ENCODE data around the gene MINPP1.
"Not testable (repeated sequence)": the region's sequence is repeated elsewhere in the genome, so short reads cannot be mapped to it uniquely, and the experiment has no call there.

The MINPP1 gene

DNA sequence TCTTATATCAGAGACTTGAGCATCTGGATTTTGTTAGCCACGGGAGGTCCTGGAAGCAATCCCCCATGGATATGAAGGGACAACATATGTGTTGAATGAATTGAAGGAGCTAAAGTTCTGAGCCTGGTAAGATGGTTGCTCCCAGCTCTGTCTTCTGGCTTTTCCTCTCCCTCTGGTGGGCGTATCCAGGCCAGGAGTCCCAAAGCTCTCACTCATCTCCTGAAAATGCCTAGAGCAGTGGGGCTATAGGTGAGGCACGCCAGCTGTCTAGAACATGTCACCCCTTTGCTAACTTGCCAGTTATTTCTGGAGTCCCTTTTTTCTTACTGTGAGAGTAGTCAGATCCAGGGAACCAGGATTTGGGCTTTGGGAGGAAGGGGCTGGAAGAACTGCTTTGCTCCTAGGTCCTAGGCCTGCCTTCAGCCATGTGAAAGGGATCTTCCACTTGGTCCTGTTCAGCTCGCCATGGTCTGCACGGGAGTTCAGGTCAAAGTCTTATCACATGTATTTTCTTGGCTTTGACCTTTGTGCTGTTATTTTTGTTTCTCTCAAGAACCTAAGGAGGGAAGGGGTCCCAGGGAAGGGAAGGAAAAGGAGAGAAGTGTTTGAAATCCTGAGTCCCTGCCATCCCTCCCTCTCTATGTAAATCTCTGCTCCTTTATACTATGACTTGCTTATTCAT, 73.6 kb downstream of the MINPP1 start:
- no peak for DNase-seq

DNA sequence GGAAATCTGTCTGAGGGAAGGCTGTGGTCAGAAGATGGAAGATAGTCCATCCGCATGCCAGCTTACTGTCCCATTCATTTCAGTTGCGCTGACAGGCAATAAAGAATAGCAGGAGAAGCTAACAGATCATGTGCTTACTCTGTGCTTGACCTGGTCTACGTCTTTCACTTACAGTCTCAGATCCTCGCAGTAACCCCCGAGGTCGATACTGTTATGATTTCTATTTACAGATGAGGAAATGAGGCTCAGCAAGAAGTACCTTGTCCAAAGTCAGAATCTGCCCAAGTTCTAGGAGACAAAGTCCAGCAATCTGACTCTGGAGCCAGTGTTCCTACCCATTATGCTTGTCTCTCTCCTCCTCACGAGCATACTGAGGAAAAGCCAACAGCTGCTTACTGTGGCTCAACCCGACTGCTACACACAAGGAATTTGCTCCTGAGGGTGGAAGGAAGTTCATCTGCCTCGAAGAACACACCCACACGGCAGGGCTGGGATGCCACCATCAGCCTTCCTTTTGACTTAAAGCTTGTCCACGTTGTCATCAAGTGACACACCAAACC, 74.2 kb downstream of the MINPP1 start:
- DNase-seq, result no peak

DNA sequence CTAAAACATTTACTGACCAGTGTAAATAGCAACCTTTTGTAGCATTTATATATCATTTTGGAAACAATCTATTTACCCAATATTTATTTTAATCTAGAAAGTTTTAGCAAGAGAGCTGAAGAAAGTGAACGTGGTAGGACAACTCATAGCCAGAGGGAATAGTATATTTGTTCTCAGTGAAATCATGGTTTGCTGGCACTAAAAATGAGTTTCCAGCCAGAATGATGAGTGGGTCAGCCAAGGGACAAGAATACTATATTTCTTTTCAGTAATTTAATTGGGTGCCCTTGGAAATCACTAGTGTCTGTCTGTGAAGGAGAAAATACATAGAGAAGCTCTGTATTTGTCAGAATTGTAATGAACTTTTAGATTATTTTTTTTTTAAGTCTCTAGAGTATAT, 74.9 kb downstream of the MINPP1 start:
- no peak for DNase-seq

DNA sequence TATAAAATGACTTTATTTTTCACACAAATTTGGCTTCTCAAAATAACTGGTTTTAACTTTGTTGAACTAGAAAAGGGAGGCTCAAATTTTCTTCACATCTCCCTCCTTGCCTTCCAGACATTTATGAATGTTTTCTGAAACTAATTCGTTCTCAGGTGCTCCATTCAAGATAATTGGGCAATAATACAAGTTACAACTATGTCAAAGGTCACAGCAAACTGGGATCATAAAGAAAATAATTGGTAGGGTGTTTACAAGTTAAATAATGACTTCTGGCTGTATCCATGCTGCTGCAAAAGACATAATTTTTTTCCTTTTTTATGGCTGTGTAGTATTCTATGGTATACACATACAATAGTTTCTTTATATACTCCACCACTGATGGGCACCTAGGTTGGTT, 75.3 kb downstream of the MINPP1 start:
- no peak for DNase-seq

DNA sequence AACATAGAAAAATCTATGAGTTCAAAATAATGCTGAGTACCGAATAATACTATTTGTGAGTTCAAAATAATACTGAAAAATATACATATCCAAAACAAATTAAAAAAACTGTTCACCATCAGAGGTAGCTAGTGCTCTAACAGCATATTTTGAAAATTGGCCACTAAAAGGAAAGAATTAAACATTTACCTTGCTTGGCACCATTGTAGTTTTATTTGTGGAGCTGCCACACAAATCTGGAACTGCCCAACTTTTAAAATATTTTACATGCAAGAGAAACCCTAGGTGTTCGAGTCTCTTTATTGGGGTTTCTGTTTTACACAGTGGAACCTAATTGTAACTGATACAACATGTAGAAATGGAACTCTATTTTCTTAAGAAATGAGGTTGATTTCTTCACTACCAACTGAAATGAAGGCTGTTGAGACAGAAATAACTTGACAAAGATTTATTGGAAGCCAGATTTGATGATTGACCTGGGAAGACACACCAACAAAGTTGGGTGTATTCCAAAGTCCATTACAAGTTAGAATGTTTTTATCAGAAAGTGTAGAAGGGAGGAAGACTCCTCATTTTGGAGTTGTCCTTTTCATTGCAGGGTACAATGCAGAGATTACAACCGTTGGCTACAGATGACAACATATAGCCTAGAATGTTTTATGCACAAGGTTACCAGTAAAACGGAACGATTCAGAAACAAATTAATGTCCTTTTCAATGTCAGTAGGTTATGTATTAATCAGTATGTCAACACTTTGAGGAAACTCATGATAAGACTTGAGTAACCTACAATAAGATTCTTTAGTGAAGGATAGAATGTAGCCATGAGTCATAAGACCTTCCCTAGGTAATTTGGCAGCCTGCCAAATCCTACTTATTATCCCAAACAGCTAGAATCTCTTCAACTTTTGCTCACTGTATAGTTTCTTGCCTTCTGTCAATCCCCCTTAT, 81.1 kb downstream of the MINPP1 start:
- no peak for DNase-seq

DNA sequence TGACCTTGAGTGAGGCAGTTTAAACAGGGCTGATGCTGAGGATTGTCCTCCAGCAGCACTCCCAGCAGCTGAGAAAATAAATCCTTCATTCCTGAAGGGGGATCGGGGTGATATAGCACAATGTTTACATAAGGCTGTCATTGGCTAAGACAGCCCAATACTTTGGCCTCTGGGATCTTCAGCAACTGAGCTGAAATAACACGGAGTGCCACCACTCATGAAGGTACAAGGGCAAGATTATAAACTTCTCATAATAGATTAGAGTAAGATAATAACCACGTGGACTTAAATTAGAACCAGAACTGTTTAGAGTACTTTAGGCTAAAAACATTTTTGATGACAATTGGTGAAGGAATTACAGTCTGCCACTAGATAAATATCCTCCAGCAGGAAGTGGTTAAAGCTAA, 85.0 kb downstream of the MINPP1 start:
- no peak for DNase-seq

DNA sequence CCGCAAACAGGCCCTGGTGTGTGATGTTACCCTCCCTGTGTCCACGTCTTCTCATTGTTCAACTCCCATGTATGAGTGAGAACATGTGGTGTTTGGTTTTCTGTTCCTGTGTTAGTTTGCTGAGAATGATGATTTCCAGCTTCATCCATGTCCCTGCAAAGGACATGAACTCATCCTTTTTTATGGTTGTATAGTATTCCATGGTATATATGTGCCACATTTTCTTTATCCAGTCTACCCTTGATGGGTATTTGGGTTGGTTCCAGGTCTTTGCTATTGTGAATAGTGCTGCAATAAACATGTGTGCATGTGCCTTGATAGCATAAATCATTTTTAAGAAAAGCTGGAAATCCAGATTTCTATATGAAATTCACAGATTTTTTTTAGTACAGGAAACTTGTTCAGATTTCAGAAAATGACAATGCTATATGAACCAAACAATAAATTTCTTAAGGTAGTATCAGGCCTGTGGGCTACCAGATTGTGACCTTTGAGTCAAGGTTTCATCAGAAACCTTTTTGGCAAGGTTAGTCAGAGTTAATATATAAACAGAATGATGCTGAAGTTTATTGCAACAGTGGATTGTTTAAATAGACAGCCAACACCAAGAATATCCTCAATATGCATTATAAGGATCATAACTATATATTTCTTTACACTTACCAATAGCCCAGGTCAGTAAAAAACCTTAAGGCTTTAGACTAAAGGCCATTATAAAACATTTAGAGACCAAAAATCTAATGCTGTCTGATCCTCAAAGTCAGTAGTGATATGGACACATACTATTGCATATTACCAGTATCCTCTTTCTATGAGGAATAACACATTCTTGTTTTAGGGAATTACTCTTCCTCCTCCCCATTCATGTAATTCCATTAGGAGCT, 86.3 kb downstream of the MINPP1 start:
- no peak for DNase-seq

DNA sequence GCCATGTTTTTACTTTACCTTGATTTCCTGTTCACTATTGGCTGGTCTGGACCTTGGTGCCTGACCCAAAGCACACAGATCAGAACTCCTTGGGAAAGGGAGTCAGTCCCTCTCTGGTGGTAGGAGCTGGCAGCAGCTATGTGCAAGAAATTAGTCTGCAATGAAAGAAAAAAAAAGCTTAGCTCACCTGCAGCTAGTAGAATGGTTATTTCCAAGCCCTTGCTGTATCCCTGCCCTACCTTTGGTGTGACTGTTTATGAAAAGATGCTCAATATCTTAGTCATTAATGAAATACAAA, 86.8 kb downstream of the MINPP1 start:
- no peak for DNase-seq

DNA sequence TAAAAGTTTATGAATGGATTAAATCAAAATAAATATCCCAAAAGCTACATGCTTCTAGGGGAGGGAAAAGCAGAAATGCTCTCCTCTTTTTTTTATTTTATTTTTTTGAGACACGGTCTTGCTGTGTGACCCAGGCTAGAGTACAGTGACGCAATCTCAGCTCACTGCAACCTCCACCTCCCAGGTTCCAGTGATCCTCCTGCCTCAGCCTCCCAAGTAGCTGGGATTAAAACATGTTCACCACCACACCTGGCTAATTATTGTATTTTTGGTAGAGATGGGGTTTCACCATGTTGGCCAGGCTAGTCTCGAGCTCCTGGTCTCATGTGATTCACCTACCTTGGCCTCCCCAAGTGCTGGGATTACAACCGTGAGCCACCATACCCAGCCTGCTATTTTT, 88.2 kb downstream of the MINPP1 start:
- not testable (repeated sequence) for DNase-seq

DNA sequence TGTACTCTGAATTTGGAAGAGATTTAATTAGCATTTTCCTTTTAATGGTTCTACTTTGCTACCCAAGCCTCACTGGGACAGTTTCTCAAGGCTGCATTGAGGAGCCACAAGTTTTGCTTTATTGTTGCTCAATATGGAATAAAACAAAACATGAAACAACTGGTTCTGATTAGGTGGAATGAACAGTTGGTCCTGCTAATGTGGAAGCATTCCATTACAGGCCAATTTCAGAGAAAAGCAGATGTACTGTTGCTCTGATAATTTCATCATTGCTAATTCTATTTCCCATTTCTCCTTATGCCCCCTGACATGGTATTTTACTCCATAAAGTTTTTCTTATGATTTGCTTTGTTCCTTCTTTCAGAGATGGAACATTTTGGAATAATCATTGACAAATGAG, 89.0 kb downstream of the MINPP1 start:
- no peak for DNase-seq

DNA sequence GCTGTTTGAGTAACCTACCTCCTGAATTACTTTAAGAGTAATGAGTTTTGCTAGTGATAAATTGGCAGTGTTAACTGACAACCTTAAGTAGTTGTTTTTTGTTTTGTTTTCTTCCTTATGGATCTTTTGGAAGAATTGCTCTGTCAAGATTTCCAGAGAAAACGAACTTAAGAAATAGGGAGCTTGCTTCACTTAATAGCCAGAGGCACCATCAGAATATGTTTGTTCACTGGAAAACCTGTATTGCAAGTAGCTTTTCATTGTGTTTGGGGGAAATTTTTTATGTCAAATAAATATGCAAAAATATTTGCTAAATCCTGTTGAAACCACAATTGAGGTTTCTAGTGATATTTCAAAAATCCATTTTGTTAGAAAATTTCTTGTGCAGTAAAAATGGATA, 89.5 kb downstream of the MINPP1 start:
- no peak for DNase-seq

DNA sequence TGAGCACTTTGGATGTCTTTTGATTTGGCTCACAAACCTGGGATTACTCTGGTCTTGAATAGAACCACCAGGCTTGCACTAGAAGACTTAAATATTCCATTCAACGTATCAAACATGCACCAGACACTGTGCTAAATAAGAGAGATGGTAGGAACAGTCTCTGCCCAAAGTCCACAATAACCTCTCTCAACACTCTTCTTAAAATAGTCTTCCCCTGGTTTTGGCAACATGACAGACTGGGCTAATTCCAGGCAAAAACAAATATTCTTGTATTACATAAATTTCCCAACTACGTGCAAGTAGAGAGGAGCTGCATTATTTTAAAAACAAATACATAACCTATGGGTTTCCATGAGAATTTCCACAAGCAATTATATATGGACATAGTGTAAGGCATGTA, 90.2 kb downstream of the MINPP1 start:
- no peak for DNase-seq

DNA sequence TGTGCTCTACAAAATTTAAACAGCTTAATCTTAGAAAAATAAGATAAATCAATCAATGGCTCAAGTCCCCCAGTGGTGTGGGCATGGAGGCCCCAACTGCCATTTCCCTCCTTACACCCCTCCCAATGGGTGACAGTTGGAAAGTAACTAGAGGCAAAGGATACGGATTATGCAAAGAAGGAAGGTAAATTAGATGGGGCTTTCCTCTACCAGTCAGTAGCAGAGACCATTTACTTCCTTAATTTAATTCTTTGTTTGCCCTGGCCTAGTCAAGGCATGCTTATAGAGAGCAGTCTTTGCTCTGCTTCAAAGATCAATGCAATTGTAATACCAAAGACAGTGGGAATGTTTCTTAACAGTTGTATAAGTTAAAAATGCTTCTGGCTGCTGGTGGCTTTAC, 91.7 kb downstream of the MINPP1 start:
- no peak for DNase-seq

DNA sequence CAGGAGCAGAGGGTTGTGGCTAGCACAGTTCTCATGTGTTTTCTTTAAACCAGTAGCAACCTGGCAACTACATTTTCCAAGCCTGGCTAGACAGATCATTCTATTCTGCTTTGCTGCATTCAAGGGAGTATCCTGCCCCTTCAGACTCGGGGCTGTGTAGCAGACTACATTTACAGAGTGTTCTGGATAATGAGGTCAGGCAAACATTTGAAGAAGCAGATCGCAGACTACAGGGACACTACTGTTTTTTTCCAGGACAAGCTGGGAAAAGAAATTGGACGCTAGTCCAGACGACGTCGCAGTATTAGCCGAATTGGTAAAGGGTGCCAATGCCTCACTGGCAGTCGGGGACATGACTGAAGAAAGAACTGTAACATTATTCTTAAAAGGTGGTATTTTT, 94.0 kb downstream of the MINPP1 start:
- no peak for DNase-seq

DNA sequence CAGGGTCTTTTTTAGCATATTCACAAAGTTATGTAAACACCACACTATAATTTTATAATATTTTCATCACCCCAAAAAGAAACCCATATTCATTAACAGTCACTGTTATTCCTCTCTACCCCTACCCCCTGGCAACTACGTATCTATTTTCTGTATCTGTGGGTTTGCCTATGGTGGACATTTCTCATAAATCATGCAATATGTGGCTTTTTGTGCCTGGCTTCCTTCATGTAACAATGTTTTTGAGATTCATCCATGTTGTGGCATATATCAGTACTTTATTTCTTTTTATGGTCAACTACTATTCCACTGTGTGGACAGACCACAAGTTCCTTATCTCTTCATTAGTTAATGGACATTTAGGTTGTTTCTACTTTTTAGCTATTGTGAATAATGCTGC, 95.9 kb downstream of the MINPP1 start:
- no peak for DNase-seq

All from activated CD4-positive, alpha-beta T cell treated with anti-CD3 and anti-CD28 coated beads, Interleukin-2, Interleukin-6, amounts not matched to agents 100 ng/mL and 50 ng/mL, durations not matched to agents 16 hours and 8 hours (primary cell).